Stimulated activated effector memory CD8-positive, alpha-beta T cell treated with anti-CD3 and anti-CD28 coated beads, Interleukin-12 subunit alpha, Interleukin-12 subunit beta, amount 100 ng/mL, for 72 hours (primary cell): Measurements from ENCODE around the gene NFKB1.
A peak's percentile ranks its signal among the peaks of the same experiment; 100 is the strongest.

Source experiments
- ATAC-seq: fragments of 150-1000 bp; cut with Tn5 transposase; 2 replicates; pipeline ENCODE4 v1.10.0; 2021
- DNase-seq, 2 donors: peaks; one replicate each; pipeline ENCODE4 v3.0.0; 2021 to 2022; ENCODE audit warnings: low spot score in 2 of 2
- H3K27ac Mint-ChIP-seq: one replicate; pipeline ENCODE4 v1.8.0; 2022; ENCODE audit warnings: mild to moderate bottlenecking, mixed read lengths
- H3K36me3 Mint-ChIP-seq: one replicate; pipeline ENCODE4 v1.8.0; 2022; ENCODE audit warnings: mild to moderate bottlenecking, mixed read lengths
- H3K4me1 Mint-ChIP-seq: one replicate; pipeline ENCODE4 v1.8.0; 2022; ENCODE audit warnings: mixed read lengths
- H3K4me3 Mint-ChIP-seq: one replicate; pipeline ENCODE4 v1.8.0; 2022; ENCODE audit warnings: mild to moderate bottlenecking, mixed read lengths
- H3K9me3 Mint-ChIP-seq: one replicate; pipeline ENCODE4 v1.8.0; 2022; ENCODE audit warnings: mixed read lengths

Gene NFKB1

GRCh38 chr4:102624505-102624904 lies 123.3 kb downstream of the NFKB1 start:
- DNase-seq (no peak), ATAC-seq (no peak)
- peak overlapping the region; percentile 96 for H3K27ac Mint-ChIP-seq
- H3K4me1 Mint-ChIP-seq: peaks cover 51% of the 10 kb centered on the region
- peaks cover 11% of the 10 kb centered on the region for H3K36me3 Mint-ChIP-seq
- H3K9me3 Mint-ChIP-seq: no peaks in the 10 kb centered on the region
- peak overlapping the region; percentile 88 for H3K4me3 Mint-ChIP-seq

- DNase-seq: peak; percentile 35 to 71
- ATAC-seq: peak; percentile 84
Observed at GRCh38 chr4:102625232-102625930, 124.2 kb downstream of the NFKB1 start.

GRCh38 chr4:102627831-102628523 lies 126.8 kb downstream of the NFKB1 start:
- Mint-ChIP-seq H3K4me3 (peak overlapping the region; percentile 21), H3K4me1 (peaks cover 62% of the 10 kb centered on the region), H3K9me3 (no peaks in the 10 kb centered on the region), H3K27ac (peak overlapping the region; percentile 78), H3K36me3 (peaks cover 7% of the 10 kb centered on the region)
- ATAC-seq (peak; percentile 92), DNase-seq (no peak)

More at GRCh38 chr4:102625232-102625930, 124.2 kb downstream of the NFKB1 start:
- H3K9me3 Mint-ChIP-seq: no peaks in the 10 kb centered on the region
- H3K4me3 Mint-ChIP-seq: peak overlapping the region; percentile 88
- peaks cover 54% of the 10 kb centered on the region for H3K4me1 Mint-ChIP-seq
- H3K27ac Mint-ChIP-seq: peak overlapping the region; percentile 96
- H3K36me3 Mint-ChIP-seq: peaks cover 7% of the 10 kb centered on the region

- Mint-ChIP-seq H3K27ac (peak overlapping the region; percentile 50), H3K36me3 (peaks cover 7% of the 10 kb centered on the region), H3K4me1 (peaks cover 57% of the 10 kb centered on the region), H3K9me3 (no peaks in the 10 kb centered on the region), H3K4me3 (no peak overlapping the region)
- ATAC-seq: no peak
- no peak for DNase-seq
Observed at GRCh38 chr4:102629673-102630072, 128.5 kb downstream of the NFKB1 start.

GRCh38 chr4:102631616-102632015 lies 130.5 kb downstream of the NFKB1 start:
- H3K9me3 Mint-ChIP-seq: no peaks in the 10 kb centered on the region
- no peak overlapping the region for H3K4me3 Mint-ChIP-seq
- ATAC-seq (no peak), DNase-seq (no peak)
- peaks cover 5% of the 10 kb centered on the region for H3K36me3 Mint-ChIP-seq
- peaks cover 45% of the 10 kb centered on the region for H3K4me1 Mint-ChIP-seq
- no peak overlapping the region for H3K27ac Mint-ChIP-seq

- no peak overlapping the region for H3K4me3 Mint-ChIP-seq
- ATAC-seq: no peak
- peaks cover 37% of the 10 kb centered on the region for H3K4me1 Mint-ChIP-seq
- no peak for DNase-seq
- no peaks in the 10 kb centered on the region for H3K9me3 Mint-ChIP-seq
- H3K27ac Mint-ChIP-seq: no peak overlapping the region
- H3K36me3 Mint-ChIP-seq: peaks cover 5% of the 10 kb centered on the region
Observed at GRCh38 chr4:102632241-102633065, 131.3 kb downstream of the NFKB1 start.

- Mint-ChIP-seq H3K4me3 (no peak overlapping the region), H3K4me1 (peaks cover 31% of the 10 kb centered on the region), H3K9me3 (no peaks in the 10 kb centered on the region), H3K27ac (no peak overlapping the region), H3K36me3 (peaks cover 5% of the 10 kb centered on the region)
- DNase-seq (no peak), ATAC-seq (no peak)
Observed at GRCh38 chr4:102633100-102633499, 131.9 kb downstream of the NFKB1 start.

GRCh38 chr4:102637391-102637790 lies 136.2 kb downstream of the NFKB1 start:
- no peak for ATAC-seq
- no peak for DNase-seq
- Mint-ChIP-seq H3K4me1 (no peaks in the 10 kb centered on the region), H3K9me3 (no peaks in the 10 kb centered on the region), H3K27ac (peak overlapping the region; percentile 48), H3K4me3 (no peak overlapping the region), H3K36me3 (peaks cover 11% of the 10 kb centered on the region)

- DNase-seq: no peak
- Mint-ChIP-seq H3K27ac (no peak overlapping the region), H3K9me3 (no peaks in the 10 kb centered on the region), H3K4me3 (no peak overlapping the region), H3K36me3 (peaks cover 11% of the 10 kb centered on the region), H3K4me1 (no peaks in the 10 kb centered on the region)
- ATAC-seq: no peak
Observed at GRCh38 chr4:102638621-102639020, 137.5 kb downstream of the NFKB1 start.

GRCh38 chr4:102639598-102639997 lies 138.4 kb downstream of the NFKB1 start:
- H3K4me1 Mint-ChIP-seq: no peaks in the 10 kb centered on the region
- no peak for DNase-seq
- H3K9me3 Mint-ChIP-seq: no peaks in the 10 kb centered on the region
- H3K4me3 Mint-ChIP-seq: no peak overlapping the region
- H3K36me3 Mint-ChIP-seq: peaks cover 11% of the 10 kb centered on the region
- no peak overlapping the region for H3K27ac Mint-ChIP-seq
- no peak for ATAC-seq

- no peaks in the 10 kb centered on the region for H3K4me1 Mint-ChIP-seq
- no peak for DNase-seq
- no peak overlapping the region for H3K4me3 Mint-ChIP-seq
- peaks cover 11% of the 10 kb centered on the region for H3K36me3 Mint-ChIP-seq
- H3K27ac Mint-ChIP-seq: no peak overlapping the region
- H3K9me3 Mint-ChIP-seq: no peaks in the 10 kb centered on the region
- ATAC-seq: no peak
Observed at GRCh38 chr4:102640669-102641068, 139.5 kb downstream of the NFKB1 start.

GRCh38 chr4:102641793-102642192 lies 140.6 kb downstream of the NFKB1 start:
- H3K4me3 Mint-ChIP-seq: no peak overlapping the region
- no peak for DNase-seq
- peaks cover 5% of the 10 kb centered on the region for H3K36me3 Mint-ChIP-seq
- ATAC-seq: no peak
- H3K27ac Mint-ChIP-seq: no peak overlapping the region
- H3K9me3 Mint-ChIP-seq: no peaks in the 10 kb centered on the region
- H3K4me1 Mint-ChIP-seq: no peaks in the 10 kb centered on the region

- H3K9me3 Mint-ChIP-seq: no peaks in the 10 kb centered on the region
- H3K27ac Mint-ChIP-seq: no peak overlapping the region
- ATAC-seq (no peak), DNase-seq (no peak)
- no peak overlapping the region for H3K4me3 Mint-ChIP-seq
- H3K4me1 Mint-ChIP-seq: no peaks in the 10 kb centered on the region
- peaks cover 5% of the 10 kb centered on the region for H3K36me3 Mint-ChIP-seq
Observed at GRCh38 chr4:102642631-102643298, 141.6 kb downstream of the NFKB1 start.

GRCh38 chr4:102647117-102647516 lies 146.0 kb downstream of the NFKB1 start:
- Mint-ChIP-seq H3K27ac (no peak overlapping the region), H3K36me3 (peaks cover 9% of the 10 kb centered on the region), H3K9me3 (no peaks in the 10 kb centered on the region), H3K4me3 (no peak overlapping the region), H3K4me1 (no peaks in the 10 kb centered on the region)
- DNase-seq: no peak
- ATAC-seq: no peak

- Mint-ChIP-seq H3K27ac (no peak overlapping the region), H3K4me3 (no peak overlapping the region), H3K36me3 (no peaks in the 10 kb centered on the region), H3K4me1 (no peaks in the 10 kb centered on the region), H3K9me3 (no peaks in the 10 kb centered on the region)
- DNase-seq (no peak), ATAC-seq (no peak)
Observed at GRCh38 chr4:102657206-102657605, 156.0 kb downstream of the NFKB1 start.
